GM12891 (cell line): ENCODE results near the gene NET1.

ENCODE experiments used
- PAX5 ChIP-seq: IDR thresholded peaks from 2 replicates; pipeline ENCODE4 v1.6.1; 2011; ENCODE audit warnings: low read length, moderate library complexity, mild to moderate bottlenecking; ENCODE audit not compliant: insufficient read depth, severe bottlenecking
- POLR2A ChIP-seq: IDR thresholded peaks from 2 replicates; pipeline ENCODE4 v1.6.1; 2011; ENCODE audit warnings: low read depth, low read length, control low read depth
- POLR2AphosphoS5 ChIP-seq: IDR thresholded peaks from 2 replicates; pipeline ENCODE4 v1.6.1; 2011; ENCODE audit warnings: low read depth, low read length, control low read depth
- POU2F2 ChIP-seq: IDR thresholded peaks from 2 replicates; pipeline ENCODE4 v1.6.1; 2011; ENCODE audit warnings: low read depth, mild to moderate bottlenecking, control low read depth, low read length, moderate library complexity
- SPI1 ChIP-seq: IDR thresholded peaks from 2 replicates; pipeline ENCODE4 v1.6.1; 2011; ENCODE audit warnings: low read depth, low read length, control low read depth
- TAF1 ChIP-seq: IDR thresholded peaks from 2 replicates; pipeline ENCODE4 v1.6.1; 2011; ENCODE audit warnings: low read depth, low read length, control low read depth

DNA sequence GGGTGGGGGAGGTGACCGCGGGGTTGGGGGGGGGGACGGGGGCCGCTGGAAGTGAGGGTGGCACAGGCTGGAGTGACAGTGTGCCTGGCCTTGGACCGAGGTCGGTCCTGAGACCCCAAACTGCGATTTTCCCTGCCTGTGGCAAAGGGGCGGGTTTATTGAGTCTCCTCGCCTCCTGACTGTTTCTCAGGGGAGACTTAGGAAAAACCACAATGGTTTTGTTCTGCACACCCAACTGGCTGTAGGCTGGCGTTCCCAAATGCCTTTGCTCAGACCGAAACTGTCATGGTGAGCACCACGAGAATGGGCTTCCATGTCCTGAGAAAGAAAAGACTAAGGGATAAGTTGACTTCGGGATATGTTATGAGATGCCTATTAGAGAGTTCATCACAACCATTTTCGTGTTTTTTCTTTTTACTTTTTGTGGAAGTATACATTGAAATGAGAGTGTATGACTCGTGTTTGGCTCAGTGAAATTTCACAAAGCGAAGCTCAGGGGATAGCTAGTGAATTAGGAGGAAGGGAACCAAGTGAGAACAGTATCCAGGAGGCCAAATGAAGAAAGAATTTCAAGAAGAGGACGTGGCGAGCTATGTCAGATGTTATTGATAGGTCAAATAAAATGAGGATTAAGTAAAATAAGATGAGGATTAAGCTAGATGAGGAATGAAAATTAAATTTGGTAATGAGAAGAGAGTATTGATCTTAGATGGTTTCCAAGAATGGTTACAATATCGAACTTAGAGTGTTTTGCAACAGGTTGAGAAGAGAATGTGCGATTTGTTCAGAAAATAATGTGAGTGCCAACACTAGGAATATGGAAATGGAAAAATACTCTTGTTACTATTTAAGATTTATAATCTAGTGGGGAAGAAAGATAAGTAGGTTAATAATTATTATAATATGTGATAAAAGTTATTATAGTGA, 918 bp downstream of the NET1 start:
- TF ChIP-seq TAF1 (no peak), POLR2A (no peak), POLR2AphosphoS5 (no peak), SPI1 (no peak), POU2F2 (no peak), PAX5 (no peak)
